Hepatocyte (in vitro differentiated cells): ENCODE data around the gene MOB2. TPM values are rescaled to one million over a fixed set of nuclear protein-coding genes. Genes with fewer than 3 reads are reported as not detected.

Source experiments
- DNase-seq: peaks from one replicate; pipeline ENCODE4 v3.0.0-alpha.2; 2016; ENCODE audit warnings: low spot score
- H2AFZ ChIP-seq: fragments of 200-600 bp; sonication (generic); 2 replicates; pipeline ENCODE4 v1.6.0; 2016; ENCODE audit warnings: antibody characterized with exemption, mild to moderate bottlenecking
- H3K27ac ChIP-seq: fragments of 200-600 bp; sonication (generic); 2 replicates; pipeline ENCODE4 v1.5.1; 2016; ENCODE audit warnings: mild to moderate bottlenecking
- H3K27me3 ChIP-seq: fragments of 200-600 bp; sonication (generic); 2 replicates; pipeline ENCODE4 v1.6.1; 2016
- H3K36me3 ChIP-seq: fragments of 200-600 bp; sonication (generic); replicated peaks from 2 replicates; pipeline ENCODE4 v1.5.1; 2016; ENCODE audit warnings: low read depth; ENCODE audit not compliant: insufficient read depth
- H3K4me1 ChIP-seq: fragments of 200-600 bp; sonication (generic); 2 replicates; pipeline ENCODE4 v1.5.1; 2016; ENCODE audit warnings: mild to moderate bottlenecking, moderate library complexity; ENCODE audit not compliant: insufficient read depth
- H3K4me2 ChIP-seq: fragments of 200-600 bp; sonication (generic); 2 replicates; pipeline ENCODE4 v1.6.0; 2016
- H3K4me3 ChIP-seq: fragments of 200-600 bp; sonication (generic); 2 replicates; pipeline ENCODE4 v1.5.1; 2016; ENCODE audit warnings: mild to moderate bottlenecking
- H3K79me2 ChIP-seq: fragments of 200-600 bp; sonication (generic); 2 replicates; pipeline ENCODE4 v1.6.0; 2017; ENCODE audit warnings: mild to moderate bottlenecking
- H3K9me2 ChIP-seq: fragments of 200-600 bp; sonication (generic); replicated peaks from 2 replicates; pipeline ENCODE4 v1.6.0; 2017; ENCODE audit warnings: mild to moderate bottlenecking; ENCODE audit not compliant: insufficient read depth
- H3K9me3 ChIP-seq: fragments of 200-600 bp; sonication (generic); 2 replicates; pipeline ENCODE4 v1.5.1; 2016; ENCODE audit warnings: low read depth, mild to moderate bottlenecking
- H4K20me1 ChIP-seq: fragments of 200-600 bp; sonication (generic); 2 replicates; pipeline ENCODE4 v1.6.0; 2016; ENCODE audit warnings: mild to moderate bottlenecking; ENCODE audit not compliant: insufficient read depth, poor library complexity, severe bottlenecking
- EZH2 ChIP-seq: fragments of 200-600 bp; sonication (generic); IDR thresholded peaks from 2 replicates; pipeline ENCODE4 v1.6.1; 2016; ENCODE audit warnings: antibody characterized with exemption, mild to moderate bottlenecking, borderline replicate concordance
- EZH2phosphoT487 ChIP-seq: fragments of 200-600 bp; sonication (generic); IDR thresholded peaks from one replicate; pipeline ENCODE4 v1.6.1; 2018; ENCODE audit warnings: antibody characterized with exemption, mild to moderate bottlenecking, low read depth, moderate library complexity; ENCODE audit not compliant: unreplicated experiment, severe bottlenecking
- WGBS: methylation state at CpG from one replicate; pipeline ENCODE4 v1.1.6; 2016; ENCODE audit warnings: low lambda C conversion rate; ENCODE audit errors: missing lambda C conversion rate; 5-methylcytosine and 5-hydroxymethylcytosine counted together
- polyA plus RNA-seq: library from polyadenylated mRNA; unstranded; fragments of >200 nt; fragmentation: Nextera tagmentation; extraction: Ambion mirVana; gene quantifications from 2 replicates; pipeline ENCODE4 v1.2.1, GENCODE V29; 2016
- total RNA-seq: library from RNA; depleted of rRNA; stranded (reverse); fragments of >200 nt; gene quantifications from 2 replicates; pipeline ENCODE4 v1.2.3, GENCODE V29; 2014
- TF ChIP-seq, protein P1 (sequence below): fragments of 200-600 bp; sonication (generic); IDR thresholded peaks from 2 replicates; pipeline ENCODE4 v1.5.1; 2016; ENCODE audit warnings: antibody characterized with exemption, mild to moderate bottlenecking; ENCODE audit not compliant: poor library complexity

MOB2 gene
- total and polyA plus RNA-seq, 2 experiments from 2014 or later, result 12.5 to 48.2 TPM

DNA sequence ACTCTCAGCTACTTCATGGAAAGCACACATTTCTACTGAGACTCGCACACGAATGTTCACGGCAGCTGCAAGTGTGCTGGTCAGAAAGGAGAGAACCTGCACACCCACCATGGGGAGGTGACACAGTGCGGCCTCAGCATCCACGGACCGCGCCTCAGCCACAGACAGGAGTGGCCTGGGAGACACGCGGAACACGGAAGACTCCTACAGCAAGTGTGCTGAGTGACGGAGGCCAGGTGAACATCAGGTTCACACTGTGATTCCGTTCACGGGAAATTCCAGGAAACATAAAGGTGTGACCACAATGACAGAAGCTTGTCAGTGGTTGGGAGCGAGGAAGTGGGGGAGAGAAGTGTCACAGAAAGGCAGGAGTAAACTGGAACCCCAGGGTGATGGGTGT is 13.3 kb upstream of the MOB2 start:
- H3K9me3 ChIP-seq, result no peaks in the 10 kb centered on the region
- no peaks in the 10 kb centered on the region for H3K36me3 ChIP-seq
- H3K4me2 ChIP-seq, result no peak overlapping the region
- peaks cover 57% of the 10 kb centered on the region for H3K79me2 ChIP-seq
- no peak overlapping the region for H3K27ac ChIP-seq
- H3K9me2 ChIP-seq, result no peaks in the 10 kb centered on the region
- no peak for DNase-seq
- H4K20me1 ChIP-seq, result peaks cover 56% of the 10 kb centered on the region
- WGBS, result 95% methylated on average over 14 of the region's 14 CpGs
- TF ChIP-seq, protein P1, sequence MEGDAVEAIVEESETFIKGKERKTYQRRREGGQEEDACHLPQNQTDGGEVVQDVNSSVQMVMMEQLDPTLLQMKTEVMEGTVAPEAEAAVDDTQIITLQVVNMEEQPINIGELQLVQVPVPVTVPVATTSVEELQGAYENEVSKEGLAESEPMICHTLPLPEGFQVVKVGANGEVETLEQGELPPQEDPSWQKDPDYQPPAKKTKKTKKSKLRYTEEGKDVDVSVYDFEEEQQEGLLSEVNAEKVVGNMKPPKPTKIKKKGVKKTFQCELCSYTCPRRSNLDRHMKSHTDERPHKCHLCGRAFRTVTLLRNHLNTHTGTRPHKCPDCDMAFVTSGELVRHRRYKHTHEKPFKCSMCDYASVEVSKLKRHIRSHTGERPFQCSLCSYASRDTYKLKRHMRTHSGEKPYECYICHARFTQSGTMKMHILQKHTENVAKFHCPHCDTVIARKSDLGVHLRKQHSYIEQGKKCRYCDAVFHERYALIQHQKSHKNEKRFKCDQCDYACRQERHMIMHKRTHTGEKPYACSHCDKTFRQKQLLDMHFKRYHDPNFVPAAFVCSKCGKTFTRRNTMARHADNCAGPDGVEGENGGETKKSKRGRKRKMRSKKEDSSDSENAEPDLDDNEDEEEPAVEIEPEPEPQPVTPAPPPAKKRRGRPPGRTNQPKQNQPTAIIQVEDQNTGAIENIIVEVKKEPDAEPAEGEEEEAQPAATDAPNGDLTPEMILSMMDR, result no peak
- no peak for TF ChIP-seq EZH2
- no peak for TF ChIP-seq EZH2phosphoT487
- no peaks in the 10 kb centered on the region for H3K27me3 ChIP-seq
- no peak overlapping the region for H3K4me3 ChIP-seq
- no peak overlapping the region for H2AFZ ChIP-seq
- H3K4me1 ChIP-seq, result no peaks in the 10 kb centered on the region

DNA sequence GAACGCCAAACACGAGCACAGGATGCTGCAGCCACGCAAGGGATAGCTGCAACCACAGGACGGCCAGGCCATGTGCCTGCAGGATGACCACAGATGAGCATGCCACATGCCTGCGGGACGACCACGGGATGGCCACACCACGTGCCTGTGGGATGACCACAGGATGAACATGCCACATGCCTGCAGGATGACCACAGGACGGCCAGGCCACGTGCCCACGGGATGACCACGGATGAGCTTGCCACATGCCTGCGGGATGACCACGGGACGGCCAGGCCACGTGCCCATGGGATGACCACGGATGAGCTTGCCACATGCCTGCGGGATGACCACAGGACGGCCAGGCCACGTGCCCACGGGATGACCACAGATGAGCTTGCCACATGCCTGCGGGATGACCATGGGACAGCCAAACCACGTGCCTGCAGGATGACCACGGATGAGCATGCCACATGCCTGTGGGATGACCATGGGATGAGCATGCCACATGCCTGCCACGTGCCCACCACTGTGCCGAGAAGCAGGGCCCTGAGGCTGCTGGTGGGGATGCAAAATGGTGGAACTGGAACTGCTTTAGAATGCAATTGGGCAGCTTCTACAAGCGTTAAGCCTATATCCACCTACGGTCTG is 12.8 kb upstream of the MOB2 start:
- 97% methylated on average over 28 of the region's 28 CpGs for WGBS
- Histone ChIP-seq H3K9me3 (no peaks in the 10 kb centered on the region), H4K20me1 (peaks cover 61% of the 10 kb centered on the region), H3K9me2 (no peaks in the 10 kb centered on the region), H3K27ac (no peak overlapping the region), H2AFZ (no peak overlapping the region), H3K4me2 (no peak overlapping the region), H3K4me1 (no peaks in the 10 kb centered on the region), H3K36me3 (no peaks in the 10 kb centered on the region), H3K4me3 (no peak overlapping the region), H3K27me3 (no peaks in the 10 kb centered on the region), H3K79me2 (peaks cover 57% of the 10 kb centered on the region)
- TF ChIP-seq, protein P1, result no peak
- TF ChIP-seq EZH2 (no peak), EZH2phosphoT487 (no peak)
- no peak for DNase-seq

DNA sequence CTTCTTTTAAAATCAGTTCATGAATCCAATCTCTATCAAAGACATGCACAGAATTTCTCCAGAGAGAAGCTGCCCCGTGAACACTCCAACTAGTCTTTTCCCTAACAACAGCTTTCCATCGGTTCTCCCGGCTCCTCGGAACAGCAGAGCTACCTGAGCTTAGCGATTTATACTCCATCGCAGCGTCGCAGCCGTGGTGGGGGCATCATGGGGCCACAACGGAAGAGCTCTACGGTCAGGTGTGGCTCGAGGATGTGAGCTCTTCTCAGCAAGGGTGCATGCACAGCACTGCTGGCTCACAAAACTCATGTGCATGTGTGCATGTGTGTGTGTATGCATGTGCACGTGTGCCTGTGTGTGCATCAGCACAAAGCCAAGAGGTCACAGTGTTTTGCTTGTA is 11.7 kb upstream of the MOB2 start:
- Histone ChIP-seq H3K36me3 (no peaks in the 10 kb centered on the region), H3K4me3 (no peak overlapping the region), H3K9me3 (no peaks in the 10 kb centered on the region), H3K27ac (no peak overlapping the region), H3K27me3 (no peaks in the 10 kb centered on the region), H2AFZ (no peak overlapping the region), H3K79me2 (peaks cover 57% of the 10 kb centered on the region), H4K20me1 (peaks cover 61% of the 10 kb centered on the region), H3K9me2 (no peaks in the 10 kb centered on the region), H3K4me1 (no peaks in the 10 kb centered on the region), H3K4me2 (no peak overlapping the region)
- 96% methylated on average over 13 of the region's 13 CpGs for WGBS
- TF ChIP-seq EZH2phosphoT487 (no peak), EZH2 (no peak)
- TF ChIP-seq, protein P1, result no peak
- no peak for DNase-seq

DNA sequence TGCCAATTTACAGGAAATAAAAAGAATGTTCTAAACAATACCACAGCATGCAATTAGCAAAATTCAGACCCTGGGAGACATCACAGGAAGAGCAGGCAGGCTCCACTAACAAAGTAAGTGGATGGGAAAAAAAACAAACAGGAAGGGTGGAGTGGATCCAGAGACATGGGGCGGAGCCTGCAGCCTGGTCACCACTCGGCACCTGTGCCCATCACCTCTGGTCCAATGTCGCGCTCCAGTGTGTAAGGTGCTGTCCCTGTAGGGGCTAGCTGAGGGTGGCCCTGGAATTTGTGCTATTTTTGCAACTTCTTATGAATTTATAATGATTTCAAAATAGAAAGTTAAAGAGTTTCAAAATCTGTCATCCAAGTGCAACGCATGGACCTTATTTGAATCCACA is 11.0 kb upstream of the MOB2 start:
- no peak overlapping the region for H3K4me2 ChIP-seq
- TF ChIP-seq, protein P1, result no peak
- TF ChIP-seq EZH2phosphoT487, result no peak
- TF ChIP-seq EZH2, result no peak
- no peaks in the 10 kb centered on the region for H3K9me3 ChIP-seq
- no peak overlapping the region for H3K27ac ChIP-seq
- H3K79me2 ChIP-seq, result peaks cover 63% of the 10 kb centered on the region
- H4K20me1 ChIP-seq, result peaks cover 59% of the 10 kb centered on the region
- H2AFZ ChIP-seq, result no peak overlapping the region
- H3K9me2 ChIP-seq, result no peaks in the 10 kb centered on the region
- no peaks in the 10 kb centered on the region for H3K4me1 ChIP-seq
- 94% methylated on average over 5 of the region's 5 CpGs for WGBS
- no peak for DNase-seq
- no peak overlapping the region for H3K4me3 ChIP-seq
- no peaks in the 10 kb centered on the region for H3K36me3 ChIP-seq
- no peaks in the 10 kb centered on the region for H3K27me3 ChIP-seq
